GM19240 (cell line): Measurements from ENCODE around the gene C5orf46.
"Not testable (repeated sequence)": the region's sequence is repeated elsewhere in the genome, so short reads cannot be mapped to it uniquely, and the experiment has no call there.

Experiments used
- DNase-seq: peaks from one replicate; pipeline ENCODE4 v3.0.0; 2011; ENCODE audit warnings: low spot score; ENCODE audit not compliant: insufficient read length

The C5orf46 gene

DNA sequence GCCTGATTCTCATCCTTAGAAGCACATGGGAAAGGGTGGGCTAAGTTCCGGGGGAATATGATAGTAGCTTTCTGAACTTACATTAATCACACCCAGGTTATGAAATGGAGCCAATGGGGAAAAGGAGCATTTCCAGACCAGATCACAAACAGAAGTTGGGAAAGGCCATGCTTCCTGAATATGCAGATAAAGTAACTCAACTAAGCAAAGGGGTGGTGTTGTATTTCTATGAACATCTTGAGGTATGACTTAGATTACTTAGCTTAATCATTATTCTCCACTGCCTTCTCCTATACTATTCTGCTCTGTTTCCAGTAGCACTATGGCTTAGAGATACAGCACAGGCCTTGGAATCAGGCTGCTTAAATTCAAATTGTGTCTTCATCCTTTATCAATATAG lies 10.5 kb downstream of the C5orf46 start:
- DNase-seq: no peak

DNA sequence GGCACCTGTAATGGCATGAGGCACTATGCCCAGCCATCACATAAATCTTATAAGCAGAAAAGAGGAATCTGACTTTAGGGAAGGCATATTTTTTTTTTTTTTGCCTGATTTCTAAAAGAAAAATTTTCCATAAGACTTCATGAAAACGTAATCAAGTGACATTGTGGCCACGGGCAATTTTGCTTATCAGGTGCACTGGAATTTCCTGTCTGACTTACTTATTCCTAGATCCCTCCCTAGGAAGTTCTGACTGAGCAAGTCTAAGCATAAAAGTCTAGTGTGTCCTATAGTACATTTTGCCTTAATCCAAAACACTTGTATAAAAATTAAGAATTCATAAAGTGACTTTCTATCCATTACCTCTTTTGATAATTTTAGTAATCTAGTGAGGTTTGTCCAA lies 12.5 kb downstream of the C5orf46 start:
- no peak for DNase-seq

DNA sequence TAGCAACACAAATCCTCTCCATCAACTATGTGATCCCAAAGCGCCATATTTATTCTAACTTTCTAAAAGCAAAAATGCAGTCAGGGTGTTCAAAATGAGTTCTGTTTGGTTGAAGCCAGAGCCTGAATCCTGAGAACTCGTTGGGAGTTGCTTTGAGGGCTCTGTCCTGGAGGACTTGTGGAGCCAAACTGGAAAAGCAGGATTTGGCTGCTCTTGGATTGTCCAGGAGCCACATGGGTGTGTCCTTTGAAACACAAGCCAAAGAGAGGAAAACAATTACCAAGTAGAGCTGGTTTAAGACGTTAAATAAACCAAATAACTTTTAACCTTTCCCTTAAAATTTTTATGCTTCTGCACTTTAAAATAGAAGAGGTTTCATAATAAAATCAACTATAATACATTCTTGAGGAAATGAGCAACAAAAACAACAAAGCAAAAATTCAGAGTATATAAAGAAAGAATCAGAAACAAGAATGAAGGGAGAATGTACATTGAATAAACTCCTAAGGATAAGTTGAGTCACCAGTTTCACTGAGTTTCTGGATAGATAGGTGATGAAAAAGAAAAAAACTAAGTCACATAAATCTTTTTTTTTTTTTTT lies 13.5 kb downstream of the C5orf46 start:
- DNase-seq: no peak

DNA sequence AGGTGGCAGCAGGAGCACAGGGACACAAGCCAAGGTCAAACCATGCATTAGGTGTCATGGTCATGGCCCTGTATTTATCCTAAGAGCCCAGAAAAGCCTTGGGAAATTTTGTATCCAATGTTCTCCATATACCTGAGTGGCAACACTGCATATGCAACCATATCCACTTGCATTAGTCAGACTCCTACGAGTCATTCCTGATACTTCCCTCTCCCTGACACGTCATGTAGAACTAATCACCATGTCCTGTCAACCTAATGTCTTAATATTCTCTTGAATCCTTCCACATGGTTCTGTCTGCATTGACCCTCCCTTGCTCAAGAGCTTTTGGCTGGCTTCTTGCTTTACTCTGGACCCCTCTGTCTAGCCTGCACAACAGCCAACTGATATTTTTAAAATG lies 18.4 kb downstream of the C5orf46 start:
- DNase-seq: no peak

DNA sequence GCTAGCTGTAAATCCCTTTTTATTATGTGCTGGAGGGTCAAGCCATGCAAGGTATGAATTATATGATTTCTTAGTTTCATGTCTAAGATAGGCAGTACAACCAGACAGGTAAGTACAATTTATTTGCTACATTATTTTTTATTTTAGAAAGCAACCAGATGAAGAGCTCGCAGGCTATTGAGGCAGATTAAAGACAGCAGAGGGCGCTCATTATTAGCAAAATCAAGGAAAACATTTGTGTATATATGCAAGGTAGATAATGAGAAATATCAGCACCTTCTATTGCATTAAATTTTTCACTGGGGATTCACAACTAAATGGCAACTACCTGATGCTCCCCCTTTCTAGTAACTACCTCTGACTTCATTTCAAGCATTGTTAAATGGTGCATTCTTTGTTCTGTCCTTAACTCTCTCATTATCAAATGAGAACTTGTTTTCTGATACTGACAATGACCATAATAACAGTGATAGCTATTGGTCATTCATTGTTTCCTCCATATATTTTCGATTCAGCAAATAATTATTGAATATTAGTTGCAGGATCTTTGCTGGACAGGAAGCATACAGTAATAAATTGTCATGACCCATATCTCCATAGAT lies 19.2 kb downstream of the C5orf46 start:
- DNase-seq: no peak

DNA sequence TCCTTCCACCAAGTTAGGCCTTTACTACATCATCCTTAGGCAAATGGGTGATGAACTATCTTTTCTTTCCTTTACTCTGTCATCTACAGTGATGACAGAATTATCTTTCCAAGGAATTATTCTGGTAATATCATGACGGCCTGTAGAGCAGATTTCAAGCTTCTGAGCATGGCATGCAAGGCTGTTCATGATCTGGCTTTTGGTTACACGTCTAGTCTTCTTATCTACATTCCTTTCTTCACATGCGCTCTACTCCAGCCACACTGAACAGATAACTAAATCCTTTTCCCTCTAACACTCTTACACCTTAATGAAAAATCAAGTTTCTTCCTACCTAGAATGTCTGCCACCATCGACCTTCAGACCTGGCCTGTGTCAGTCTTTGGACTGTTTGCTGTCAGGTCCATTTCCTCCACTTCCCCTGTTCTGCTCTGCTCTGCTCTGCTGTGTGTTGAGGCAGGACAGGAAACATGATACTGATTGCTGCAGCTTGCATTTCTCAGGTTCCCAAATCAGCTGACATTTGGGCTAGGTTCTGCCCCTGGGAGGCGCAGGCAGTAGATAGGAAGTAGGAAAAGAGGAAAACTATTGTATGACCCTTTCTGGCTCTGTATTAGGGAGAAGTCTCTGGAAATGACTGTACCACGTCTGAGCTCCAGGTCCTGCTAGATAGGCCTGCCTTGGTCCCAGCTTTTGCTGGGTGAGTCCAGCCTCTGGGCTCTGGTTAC lies 23.6 kb downstream of the C5orf46 start:
- DNase-seq: no peak

DNA sequence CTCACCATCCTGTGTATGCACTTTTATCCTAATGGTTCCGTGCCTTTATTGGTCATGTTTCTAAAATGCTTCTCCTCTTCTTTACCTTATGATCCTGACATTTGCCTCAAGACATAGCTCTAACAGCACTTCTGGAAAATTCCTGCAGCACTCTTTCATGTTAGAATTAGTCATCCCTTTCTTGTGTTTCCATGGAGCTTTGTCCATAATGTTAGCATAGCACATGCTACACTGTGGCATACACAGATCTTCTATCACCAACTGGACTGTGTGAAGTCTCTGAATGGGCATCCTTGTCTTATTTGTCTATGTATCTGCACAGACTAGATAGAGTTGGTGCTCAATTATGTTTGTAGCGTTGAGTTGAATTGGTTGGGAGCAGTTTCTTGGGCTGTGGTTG lies 25.9 kb downstream of the C5orf46 start:
- no peak for DNase-seq

DNA sequence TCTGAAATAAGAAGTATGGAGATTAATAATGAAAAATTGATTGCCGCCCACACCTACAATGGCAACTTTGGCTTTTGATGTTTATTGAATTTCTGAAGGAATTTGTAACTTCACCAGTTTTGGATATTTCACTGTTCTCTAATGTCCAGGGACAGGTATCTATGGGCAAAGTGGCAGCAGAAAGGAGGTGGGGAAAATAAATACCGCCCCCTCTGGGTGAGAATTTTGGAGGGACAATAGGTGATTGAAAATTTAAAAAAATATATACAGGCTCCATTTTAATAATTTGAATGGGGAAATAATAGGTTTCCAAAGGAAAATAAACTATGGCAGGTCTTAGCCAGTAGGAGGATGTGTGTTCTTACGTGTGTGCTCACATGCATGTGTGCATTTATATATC lies 26.6 kb downstream of the C5orf46 start:
- DNase-seq: no peak

DNA sequence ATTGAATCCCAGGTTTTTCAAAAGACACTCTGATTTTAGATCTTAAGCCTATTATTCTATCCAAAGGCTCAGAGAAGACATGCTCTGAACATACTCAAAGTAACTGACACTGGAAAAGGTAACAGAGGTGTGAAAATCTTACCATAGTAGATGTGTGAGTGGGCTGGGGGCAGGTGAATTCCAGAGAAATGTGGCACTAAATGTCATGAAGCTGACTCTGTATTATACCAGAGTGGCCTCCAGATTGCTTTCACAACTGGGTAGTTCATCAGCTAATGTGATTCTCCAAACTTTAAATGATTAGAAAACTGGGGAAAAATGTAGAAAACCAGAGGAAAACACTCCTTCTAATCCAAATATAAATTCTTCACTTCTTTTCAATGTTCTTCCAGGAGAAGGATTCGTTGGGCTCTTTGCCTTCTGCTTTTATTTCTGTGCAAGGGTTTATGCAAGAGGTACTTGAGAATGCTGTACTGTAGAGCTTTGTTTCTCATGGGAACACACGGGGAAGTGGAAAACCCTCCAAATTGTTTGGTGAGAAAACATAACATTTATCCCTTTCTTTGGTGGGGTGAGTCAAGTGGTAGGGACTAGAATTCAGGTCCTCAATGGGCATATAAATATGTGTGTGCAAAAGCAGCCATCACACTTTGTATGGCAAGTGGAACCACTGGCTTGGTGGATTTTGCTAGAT lies 28.1 kb downstream of the C5orf46 start, which contains the start of gene SCGB3A2:
TSS of gene SCGB3A2 (plus strand) at position 646 of the 694 bp plus-strand sequence. CDS start 93 bp downstream, outside the sequence.
- no peak for DNase-seq

DNA sequence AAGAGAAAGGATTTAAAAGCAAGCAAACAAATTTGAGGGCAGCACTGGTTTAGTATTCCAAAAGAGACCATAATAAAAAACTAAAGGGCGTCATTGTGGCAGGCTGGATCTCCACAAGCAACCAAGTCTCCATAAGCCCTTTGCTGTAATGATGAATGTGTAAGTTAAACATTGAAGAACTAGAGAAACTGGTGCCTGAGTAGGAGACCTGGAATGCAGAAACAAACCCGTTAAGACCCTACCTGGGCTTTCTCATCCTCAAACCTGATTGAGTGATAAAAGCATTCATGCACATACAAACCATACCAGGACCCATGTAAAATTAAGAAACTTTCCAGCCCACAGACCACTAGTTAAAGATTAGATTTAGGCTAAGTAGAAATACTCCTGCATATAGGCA lies 29.7 kb downstream of the C5orf46 start:
- DNase-seq: no peak

DNA sequence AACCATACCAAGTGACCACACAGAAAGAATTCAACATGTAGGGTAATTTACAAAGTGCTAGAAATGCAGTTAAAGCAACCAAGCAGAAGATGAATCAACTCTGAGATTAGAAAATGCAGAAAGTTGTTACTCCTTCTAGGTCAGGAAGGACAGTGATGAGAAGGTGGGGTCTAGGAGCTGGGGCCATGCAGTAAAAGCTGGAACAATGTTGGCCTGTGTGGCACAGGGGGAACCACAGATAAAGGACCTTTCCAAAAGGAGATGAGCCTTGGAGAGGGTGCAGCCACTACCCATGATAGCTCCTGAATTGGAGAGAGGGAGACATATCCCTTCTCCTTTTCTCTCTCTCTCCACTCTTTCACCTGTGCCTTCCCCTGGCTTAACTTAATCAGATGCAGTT lies 30.2 kb downstream of the C5orf46 start:
- no peak for DNase-seq

DNA sequence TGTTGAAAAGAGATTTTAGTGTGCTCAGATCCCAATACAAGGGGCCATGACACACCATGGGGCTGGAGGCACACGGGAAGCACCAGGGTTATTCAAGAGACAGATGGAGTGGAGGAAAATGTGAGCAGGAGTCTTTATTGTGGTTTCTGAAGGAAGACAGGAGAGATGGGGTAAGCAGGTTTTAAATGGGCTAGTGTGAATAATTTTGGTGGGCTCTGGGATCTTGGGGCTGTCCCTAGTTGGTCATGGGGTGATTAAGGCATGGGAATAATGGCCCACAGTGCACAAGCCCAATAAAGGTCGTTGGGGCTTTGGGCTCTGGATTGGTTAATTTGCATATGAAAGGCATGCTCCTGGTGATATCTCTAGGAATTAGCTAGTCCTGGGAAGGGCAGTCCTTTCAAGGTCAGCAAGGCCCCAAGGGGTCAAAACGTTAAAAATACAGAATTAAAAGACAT lies 31.4 kb downstream of the C5orf46 start:
- DNase-seq: no peak

DNA sequence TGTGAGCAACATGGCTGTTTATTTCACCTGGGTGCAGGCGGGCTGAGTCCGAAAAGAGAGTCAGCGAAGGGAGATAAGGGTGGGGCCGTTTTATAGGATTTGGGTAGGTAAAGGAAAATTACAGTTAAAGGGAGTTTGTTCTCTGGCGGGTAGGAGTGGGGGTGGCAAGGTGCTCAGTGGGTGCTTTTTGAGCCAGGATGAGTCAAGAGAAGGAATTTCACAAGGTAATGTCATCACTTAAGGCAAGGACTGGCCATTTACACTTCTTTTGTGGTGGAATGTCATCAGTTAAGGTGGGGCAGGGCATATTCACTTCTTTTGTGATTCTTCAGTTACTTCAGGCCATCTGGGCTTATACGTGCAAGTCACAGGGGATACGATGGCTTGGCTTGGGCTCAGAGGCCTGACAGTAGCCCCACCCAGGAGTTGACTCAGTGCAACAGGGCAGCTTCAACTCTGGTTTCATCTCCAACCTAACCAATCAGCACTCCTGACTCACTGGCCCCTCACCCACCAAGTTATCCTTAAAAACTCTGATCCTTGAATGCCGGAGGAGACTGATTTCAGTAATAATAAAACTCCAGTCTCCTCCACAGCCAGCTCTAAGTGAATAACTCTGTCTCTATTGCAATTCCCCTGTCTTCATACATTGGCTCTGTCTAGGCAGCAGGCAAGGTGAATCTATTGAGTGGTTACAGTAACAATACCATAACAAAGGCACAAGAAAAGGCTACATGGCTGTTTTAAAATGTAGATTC lies 32.0 kb downstream of the C5orf46 start:
- not testable (repeated sequence) for DNase-seq

DNA sequence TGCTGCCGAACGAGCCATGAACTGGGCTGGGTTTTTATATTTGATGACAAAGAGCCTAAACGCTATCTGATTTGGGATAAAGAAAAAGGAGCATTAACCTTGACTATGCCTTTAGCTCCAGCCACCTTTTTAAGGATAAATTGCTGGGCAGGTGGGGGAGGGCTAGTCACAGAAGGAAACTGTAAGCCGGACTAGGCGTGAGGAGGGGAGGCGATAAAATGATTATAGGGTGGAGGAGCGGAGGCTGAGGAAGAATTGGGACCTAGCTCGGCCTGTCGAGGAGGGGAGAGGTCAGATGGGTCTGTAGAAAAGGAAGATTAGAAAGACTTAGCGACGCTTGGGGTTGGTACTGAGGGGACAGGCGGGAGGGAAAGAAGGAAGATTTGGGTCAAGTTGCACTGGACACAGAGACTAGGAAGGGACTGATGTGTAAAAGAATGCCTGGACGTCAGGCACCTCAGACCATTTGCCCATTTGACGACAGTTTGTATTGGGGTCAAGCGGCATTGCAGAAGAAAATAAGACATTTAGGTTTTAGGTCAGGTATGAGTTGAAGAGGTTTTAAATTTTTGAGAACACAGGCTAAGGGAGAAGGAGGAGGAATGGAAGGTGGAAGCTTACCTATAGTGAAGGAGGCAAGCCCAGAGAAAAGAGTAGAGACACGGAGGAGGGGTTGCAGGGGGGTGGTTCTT lies 33.4 kb downstream of the C5orf46 start:
- DNase-seq: not testable (repeated sequence)

DNA sequence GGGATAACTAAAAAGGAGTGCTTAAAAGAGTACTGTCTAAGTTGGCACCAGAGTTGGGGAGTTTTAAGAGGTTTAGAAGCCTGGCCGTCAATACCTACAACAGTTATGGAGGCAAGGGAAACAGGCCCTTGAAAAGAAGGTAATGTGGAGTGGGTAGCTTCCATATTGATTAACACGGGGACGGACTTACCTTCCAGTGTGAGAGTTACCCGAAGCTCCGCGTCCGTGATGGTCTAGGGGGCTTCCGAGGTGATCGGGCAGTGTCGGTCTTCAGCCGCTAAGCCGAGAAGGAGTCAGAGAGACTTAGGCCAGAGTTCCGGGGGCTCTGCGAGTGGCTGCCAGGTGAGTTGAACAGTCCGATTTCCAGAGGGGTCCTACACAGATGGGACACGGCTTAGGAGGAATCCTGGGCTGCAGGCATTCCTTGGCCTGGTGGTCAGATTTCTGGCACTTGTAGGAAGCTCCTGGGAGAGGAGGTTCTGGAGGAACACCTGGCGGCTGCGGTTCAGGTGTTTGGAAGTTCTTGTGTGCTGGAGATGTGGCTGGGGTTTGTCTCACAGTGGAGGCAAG lies 34.3 kb downstream of the C5orf46 start:
- not testable (repeated sequence) for DNase-seq

DNA sequence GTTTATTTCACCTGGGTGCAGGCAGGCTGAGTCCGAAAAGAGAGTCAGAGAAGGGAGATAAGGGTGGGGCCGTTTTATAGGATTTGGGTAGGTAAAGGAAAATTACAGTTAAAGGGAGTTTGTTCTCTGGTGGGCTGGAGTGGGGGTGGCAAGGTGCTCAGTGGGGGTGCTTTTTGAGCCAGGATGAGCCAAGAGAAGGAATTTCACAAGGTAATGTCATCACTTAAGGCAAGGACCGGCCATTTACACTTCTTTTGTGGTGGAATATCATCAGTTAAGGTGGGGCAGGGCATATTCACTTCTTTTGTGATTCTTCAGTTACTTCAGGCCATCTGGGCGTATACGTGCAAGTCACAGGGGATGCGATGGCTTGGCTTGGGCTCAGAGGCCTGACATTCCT lies 36.4 kb downstream of the C5orf46 start:
- DNase-seq: not testable (repeated sequence)

DNA sequence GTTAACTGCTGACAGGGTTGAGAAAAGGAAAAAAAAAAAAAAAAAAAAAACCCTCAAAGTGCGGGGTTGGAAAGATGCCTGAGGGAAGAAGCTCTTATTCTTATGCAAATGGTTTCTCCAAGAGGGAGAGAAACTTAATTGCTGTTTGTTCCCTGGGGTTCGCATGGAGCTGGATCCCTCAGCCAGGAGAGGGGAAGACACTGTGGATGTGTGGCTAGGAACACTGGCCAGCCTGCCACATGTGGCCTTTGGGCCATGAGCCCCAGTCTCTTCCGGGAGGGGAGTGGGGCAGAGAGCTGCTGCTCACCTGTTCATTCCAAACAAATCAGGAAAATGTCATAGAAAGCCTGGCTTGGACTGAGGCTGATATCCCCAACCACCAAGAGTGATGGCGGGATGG lies 37.2 kb downstream of the C5orf46 start:
- no peak for DNase-seq

DNA sequence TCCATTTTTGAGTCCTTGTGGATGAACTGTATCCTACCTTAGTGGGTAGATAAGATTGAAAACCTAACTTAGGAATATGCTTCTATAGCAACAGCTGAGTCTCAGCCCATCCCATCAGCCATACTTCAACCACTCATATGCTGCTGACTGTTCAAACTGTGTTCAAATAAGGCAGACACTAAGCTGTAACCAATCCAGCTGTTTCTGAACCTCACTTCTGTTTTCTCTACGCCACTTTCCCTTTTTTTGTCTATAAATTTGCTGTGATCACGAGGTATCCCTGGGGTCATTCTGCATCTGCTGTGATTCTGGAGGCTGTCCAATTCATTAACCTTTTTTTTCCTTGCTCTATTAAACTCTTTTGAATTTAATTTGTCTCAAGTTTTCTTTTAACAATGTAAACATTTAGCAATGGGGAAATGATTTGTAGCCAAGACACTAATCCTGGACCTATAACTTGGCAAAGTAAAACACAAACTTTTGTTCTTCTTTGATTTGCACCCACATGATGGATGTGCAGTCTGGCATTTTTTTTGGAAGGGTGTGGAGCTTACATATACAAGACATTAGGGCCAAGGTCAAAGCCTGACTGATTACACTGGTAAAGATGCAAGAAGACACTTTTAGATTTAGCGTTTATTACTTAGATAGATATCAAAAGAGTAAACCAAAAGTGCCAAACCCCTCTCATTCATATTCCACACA lies 42.7 kb downstream of the C5orf46 start:
- DNase-seq: no peak

DNA sequence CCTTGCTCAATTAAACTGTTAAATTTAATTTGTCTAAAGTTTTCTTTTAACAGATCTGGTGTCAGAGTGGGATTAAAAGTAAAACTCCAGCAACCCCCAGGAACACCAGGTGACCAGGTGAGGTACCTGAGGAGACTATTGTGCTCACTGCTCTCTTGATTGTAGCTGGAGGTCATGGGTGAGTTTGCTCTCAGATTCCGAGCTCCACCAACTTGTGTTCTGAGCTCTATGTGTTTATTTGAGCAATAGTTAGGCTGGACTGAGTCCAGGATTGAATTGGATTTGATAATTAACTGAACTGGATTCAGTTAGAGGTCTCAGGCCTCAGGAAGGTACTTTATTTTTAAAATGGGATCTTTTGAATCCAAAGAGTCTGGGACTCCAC lies 45.7 kb downstream of the C5orf46 start:
- DNase-seq: no peak
